ENCODE measurements around the gene ZMYND10.

Gene ZMYND10

GRCh38 chr3:50330330-50330729 lies 15.2 kb downstream of the ZMYND10 start:
- Histone ChIP-seq H4K20me1 (ENCODE audit: control insufficient read depth, insufficient read depth, low read depth, low read length) (no peaks in the 10 kb centered on the region), H3K36me3 (ENCODE audit: control insufficient read depth, low read length) (peaks cover 78% of the 10 kb centered on the region), H3K79me2 (ENCODE audit: control insufficient read depth, low read length) (peaks cover 57% of the 10 kb centered on the region), H3K9me2 (replicated peaks; ENCODE audit: control insufficient read depth, low read length) (no peaks in the 10 kb centered on the region), H3K4me2 (ENCODE audit: low read length) (no peak overlapping the region), H3K4me3 (ENCODE audit: low read length) (no peak overlapping the region), H3K27me3 (ENCODE audit: control insufficient read depth, low read length) (no peaks in the 10 kb centered on the region), H3K4me1 (ENCODE audit: control insufficient read depth, low read length) (peaks cover 38% of the 10 kb centered on the region), H3K27ac (ENCODE audit: low read depth, low read length) (no peak overlapping the region), H3F3A (ENCODE audit: control insufficient read depth, insufficient read depth) (peaks cover 21% of the 10 kb centered on the region), H3K9me3 (ENCODE audit: control insufficient read depth, insufficient read depth, low read length) (no peaks in the 10 kb centered on the region)
- TF ChIP-seq CTCF (IDR thresholded peaks at IDR 0.05; ENCODE audit: low read depth, low read length, poor library complexity, severe bottlenecking): no peak
- no peak for TF ChIP-seq EZH2phosphoT487 (IDR thresholded peaks at IDR 0.05; ENCODE audit: borderline replicate concordance, low read length)

- peak within 1 kb of the TSS; percentile 72 for H3K4me2 ChIP-seq (ENCODE audit: low read length)
- peaks cover 35% of the 10 kb centered on the region for H3K79me2 ChIP-seq (ENCODE audit: control insufficient read depth, low read length)
- H3K27ac ChIP-seq (ENCODE audit: low read depth, low read length): peak within 1 kb of the TSS; percentile 36
- peaks cover 23% of the 10 kb centered on the region for H3K4me1 ChIP-seq (ENCODE audit: control insufficient read depth, low read length)
- H3K36me3 ChIP-seq (ENCODE audit: control insufficient read depth, low read length): peaks cover 68% of the 10 kb centered on the region
- H3K4me3 ChIP-seq (ENCODE audit: low read length): peak within 1 kb of the TSS; percentile 91
- no peak for TF ChIP-seq EZH2phosphoT487 (IDR thresholded peaks at IDR 0.05; ENCODE audit: borderline replicate concordance, low read length)
- no peak for TF ChIP-seq CTCF (IDR thresholded peaks at IDR 0.05; ENCODE audit: low read depth, low read length, poor library complexity, severe bottlenecking)
- H3F3A ChIP-seq (ENCODE audit: control insufficient read depth, insufficient read depth): peaks cover 21% of the 10 kb centered on the region
- no peaks in the 10 kb centered on the region for H3K9me3 ChIP-seq (ENCODE audit: control insufficient read depth, insufficient read depth, low read length)
- H3K9me2 ChIP-seq (replicated peaks; ENCODE audit: control insufficient read depth, low read length): no peaks in the 10 kb centered on the region
- H4K20me1 ChIP-seq (ENCODE audit: control insufficient read depth, insufficient read depth, low read depth, low read length): no peaks in the 10 kb centered on the region
- no peaks in the 10 kb centered on the region for H3K27me3 ChIP-seq (ENCODE audit: control insufficient read depth, low read length)
Observed at GRCh38 chr3:50327943-50328691, 17.4 kb downstream of the ZMYND10 start, which contains the start of gene TUSC2. TSS of gene TUSC2 (minus strand) at chr3:50328223. CDS start at chr3:50328099, 124 bp downstream.

GRCh38 chr3:50327129-50327528 lies 18.4 kb downstream of the ZMYND10 start:
- no peaks in the 10 kb centered on the region for H3K9me2 ChIP-seq (replicated peaks; ENCODE audit: control insufficient read depth, low read length)
- peaks cover 24% of the 10 kb centered on the region for H3K4me1 ChIP-seq (ENCODE audit: control insufficient read depth, low read length)
- TF ChIP-seq CTCF (IDR thresholded peaks at IDR 0.05; ENCODE audit: low read depth, low read length, poor library complexity, severe bottlenecking): no peak
- peaks cover 58% of the 10 kb centered on the region for H3K36me3 ChIP-seq (ENCODE audit: control insufficient read depth, low read length)
- peak overlapping the region; percentile 72 for H3K4me2 ChIP-seq (ENCODE audit: low read length)
- H3K27ac ChIP-seq (ENCODE audit: low read depth, low read length): no peak overlapping the region
- H3F3A ChIP-seq (ENCODE audit: control insufficient read depth, insufficient read depth): peaks cover 21% of the 10 kb centered on the region
- H3K9me3 ChIP-seq (ENCODE audit: control insufficient read depth, insufficient read depth, low read length): no peaks in the 10 kb centered on the region
- H3K79me2 ChIP-seq (ENCODE audit: control insufficient read depth, low read length): peaks cover 25% of the 10 kb centered on the region
- H3K27me3 ChIP-seq (ENCODE audit: control insufficient read depth, low read length): no peaks in the 10 kb centered on the region
- H4K20me1 ChIP-seq (ENCODE audit: control insufficient read depth, insufficient read depth, low read depth, low read length): no peaks in the 10 kb centered on the region
- H3K4me3 ChIP-seq (ENCODE audit: low read length): peak overlapping the region; percentile 91
